Left ventricle myocardium inferior (tissue), 1 donor: Measurements from ENCODE around the gene PIK3CD. TPM values are rescaled to one million over a fixed set of nuclear protein-coding genes. Genes with fewer than 3 reads are reported as not detected.

Source experiments
- DNase-seq: peaks from one replicate; pipeline ENCODE4 v3.0.0-alpha.2; 2020
- H3K27ac ChIP-seq: fragments of 200-600 bp; replicated peaks from 2 replicates; pipeline ENCODE4 v1.8.0; 2021
- H3K27me3 ChIP-seq: fragments of 200-600 bp; 2 replicates; pipeline ENCODE4 v1.8.0; 2021; ENCODE audit warnings: low read depth
- H3K36me3 ChIP-seq: fragments of 200-600 bp; 2 replicates; pipeline ENCODE4 v1.8.0; 2021
- H3K4me1 ChIP-seq: fragments of 200-600 bp; 2 replicates; pipeline ENCODE4 v1.8.0; 2021
- H3K4me3 ChIP-seq: fragments of 200-600 bp; 2 replicates; pipeline ENCODE4 v1.8.0; 2021; ENCODE audit warnings: mild to moderate bottlenecking, moderate library complexity
- H3K9me3 ChIP-seq: fragments of 200-600 bp; replicated peaks from 2 replicates; pipeline ENCODE4 v1.8.0; 2021
- CTCF ChIP-seq: fragments of 200-600 bp; IDR thresholded peaks from 2 replicates; pipeline ENCODE4 v1.8.0; 2021; ENCODE audit warnings: antibody characterized with exemption, mild to moderate bottlenecking, borderline replicate concordance
- intact Hi-C: fragments of 100-400 bp; cut with micrococcal nuclease; formaldehyde crosslinking; loops from one replicate; pipeline ENCODE4 v1.11.0; 2022
- total RNA-seq: library from RNA; stranded (reverse); fragmentation: NEBNext Ultra II Directional; extraction: Animal tissue kit (Norgen Biotek cat#: 25700); gene quantifications from one replicate; pipeline ENCODE4 v1.2.1, GENCODE V29; 2021
- donor health status: DM: no; HTN: yes; CAD: no; lungs with severe emphysema.

PIK3CD gene
- total RNA-seq, 1 donor from 2014 or later = 2.6 TPM

- peak; percentile 17 for TF ChIP-seq CTCF
- H3K36me3 ChIP-seq = peaks cover 59% of the 10 kb centered on the region
- no peak overlapping the region for H3K4me3 ChIP-seq
- DNase-seq = no peak
- H3K4me1 ChIP-seq = peaks cover 20% of the 10 kb centered on the region
- H3K27me3 ChIP-seq = no peaks in the 10 kb centered on the region
- intact Hi-C loops = no loop called here
- no peaks in the 10 kb centered on the region for H3K9me3 ChIP-seq
- no peak overlapping the region for H3K27ac ChIP-seq
Observed at GRCh38 chr1:9603766-9604753, 47.5 kb upstream of the PIK3CD start.

- Histone ChIP-seq H3K27me3 (no peaks in the 10 kb centered on the region), H3K27ac (no peak overlapping the region), H3K9me3 (no peaks in the 10 kb centered on the region), H3K4me3 (no peak overlapping the region), H3K36me3 (peaks cover 59% of the 10 kb centered on the region), H3K4me1 (peaks cover 23% of the 10 kb centered on the region)
- TF ChIP-seq CTCF = no peak
- DNase-seq = no peak
- intact Hi-C loops = no loop called here
Observed at GRCh38 chr1:9604836-9605235, 46.7 kb upstream of the PIK3CD start.

DNA sequence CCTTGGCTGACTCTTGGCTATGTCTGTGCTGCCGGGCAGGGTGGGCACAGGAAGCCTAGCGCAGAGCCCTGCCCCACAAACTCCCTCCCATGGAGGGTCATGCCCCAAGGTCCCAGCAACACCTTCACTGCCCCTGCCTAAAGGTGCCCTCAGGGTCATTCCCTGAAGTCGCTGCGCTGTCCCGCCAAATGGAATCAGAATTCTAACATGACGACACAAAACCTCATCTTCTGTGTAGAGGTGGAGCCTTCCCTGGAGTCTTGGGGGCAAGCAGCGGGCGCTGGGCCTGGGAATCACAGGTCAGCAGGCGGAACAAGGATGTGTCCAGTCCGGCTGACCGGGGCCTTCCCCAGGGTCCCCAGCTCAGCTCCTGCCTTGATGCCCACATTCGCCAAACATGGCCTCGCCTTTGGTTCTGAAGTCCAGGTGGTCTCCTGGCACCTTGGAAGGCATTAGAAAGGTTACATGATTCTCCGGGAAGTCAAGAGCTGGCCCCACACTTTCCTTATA, 45.5 kb upstream of the PIK3CD start:
- Histone ChIP-seq H3K27me3 (no peaks in the 10 kb centered on the region), H3K4me1 (peaks cover 31% of the 10 kb centered on the region), H3K36me3 (peaks cover 57% of the 10 kb centered on the region), H3K9me3 (no peaks in the 10 kb centered on the region), H3K27ac (no peak overlapping the region), H3K4me3 (no peak overlapping the region)
- TF ChIP-seq CTCF = no peak
- intact Hi-C loops = no loop called here
- DNase-seq = no peak

DNA sequence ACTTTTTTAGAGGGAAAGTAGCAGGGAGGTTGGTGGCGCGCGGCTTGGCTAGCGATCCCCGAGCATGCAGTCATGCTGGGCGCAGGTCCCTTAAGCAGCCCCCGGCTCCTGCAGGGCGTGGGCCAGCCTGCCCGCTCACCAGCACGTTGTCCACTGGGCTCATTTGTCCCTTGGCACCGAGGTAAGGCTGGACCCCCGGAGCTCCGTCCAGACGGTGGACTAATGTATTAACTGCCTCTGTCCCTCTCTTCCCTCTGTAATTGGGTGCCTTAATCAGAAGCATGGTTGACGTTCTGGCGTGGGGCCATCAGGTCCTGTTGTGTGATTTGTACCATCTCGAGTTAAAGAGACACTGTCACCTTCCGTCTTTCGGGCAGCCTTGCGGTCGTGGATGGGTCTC, 45.1 kb upstream of the PIK3CD start:
- peaks cover 57% of the 10 kb centered on the region for H3K36me3 ChIP-seq
- DNase-seq = no peak
- peaks cover 31% of the 10 kb centered on the region for H3K4me1 ChIP-seq
- H3K27ac ChIP-seq = peak overlapping the region; percentile 32
- no peaks in the 10 kb centered on the region for H3K9me3 ChIP-seq
- no peaks in the 10 kb centered on the region for H3K27me3 ChIP-seq
- TF ChIP-seq CTCF = no peak
- intact Hi-C loops = no loop called here
- no peak overlapping the region for H3K4me3 ChIP-seq

DNA sequence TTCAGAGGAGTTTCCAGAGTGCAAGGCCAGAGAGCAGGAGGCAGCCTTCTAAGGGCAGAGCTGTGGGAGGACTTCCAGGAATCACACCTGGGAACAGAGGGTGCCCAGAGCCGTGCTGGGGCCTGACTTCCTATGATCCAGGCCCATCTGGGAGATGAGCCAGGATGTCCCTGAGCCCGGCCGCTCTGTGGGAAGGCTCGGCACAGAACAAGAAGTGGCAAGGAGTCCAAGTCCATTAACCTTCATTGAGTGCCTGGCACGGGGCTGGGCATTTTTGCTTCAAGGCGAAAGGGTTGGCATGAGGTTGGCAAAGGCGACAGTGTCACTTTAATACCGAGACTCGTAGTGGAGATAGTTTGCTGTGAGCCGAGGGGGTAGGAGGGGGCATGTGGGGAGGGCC, 44.6 kb upstream of the PIK3CD start:
- peaks cover 57% of the 10 kb centered on the region for H3K36me3 ChIP-seq
- DNase-seq = peak; percentile 50
- TF ChIP-seq CTCF = no peak
- no peaks in the 10 kb centered on the region for H3K9me3 ChIP-seq
- peak overlapping the region; percentile 32 for H3K27ac ChIP-seq
- H3K4me3 ChIP-seq = no peak overlapping the region
- peaks cover 31% of the 10 kb centered on the region for H3K4me1 ChIP-seq
- H3K27me3 ChIP-seq = no peaks in the 10 kb centered on the region
- intact Hi-C loops = no loop called here
